HepG2 (cell line): ENCODE measurements around the gene OSGIN1. TPM values are rescaled to one million over a fixed set of nuclear protein-coding genes. Genes with fewer than 3 reads are reported as not detected.

Experiments
- ARHGAP35 ChIP-seq: sonication (generic); formaldehyde crosslinking; IDR thresholded peaks from 2 replicates; pipeline ENCODE4 v1.9.0; 2022; ENCODE audit warnings: mild to moderate bottlenecking, inconsistent platforms, moderate library complexity, missing genetic modification reagents, borderline replicate concordance
- ATF7-NPFF ChIP-seq: sonication (generic); formaldehyde crosslinking; IDR thresholded peaks from 2 replicates; pipeline ENCODE4 v1.8.1; 2023; ENCODE audit warnings: mild to moderate bottlenecking, low read depth, missing genetic modification reagents, moderate library complexity
- CAMTA2 ChIP-seq: sonication (generic); formaldehyde crosslinking; IDR thresholded peaks from 2 replicates; pipeline ENCODE4 v1.4.0; 2020; ENCODE audit warnings: mild to moderate bottlenecking, missing genetic modification reagents, borderline replicate concordance
- GFI1 ChIP-seq: sonication (generic); formaldehyde crosslinking; IDR thresholded peaks from 2 replicates; pipeline ENCODE4 v1.5.0; 2020; ENCODE audit warnings: missing genetic modification reagents, mild to moderate bottlenecking, borderline replicate concordance
- HIVEP1 ChIP-seq: sonication (generic); formaldehyde crosslinking; IDR thresholded peaks from 2 replicates; pipeline ENCODE4 v1.4.0; 2020; ENCODE audit warnings: mild to moderate bottlenecking, missing genetic modification reagents
- HNF1B ChIP-seq: sonication (generic); formaldehyde crosslinking; IDR thresholded peaks from 2 replicates; pipeline ENCODE4 v1.5.1; 2020; ENCODE audit warnings: mild to moderate bottlenecking, moderate library complexity, missing genetic modification reagents
- HNRNPK ChIP-seq: fragments of 200-400 bp; formaldehyde crosslinking; IDR thresholded peaks from 2 replicates; pipeline ENCODE4 v1.6.1; 2018; ENCODE audit warnings: low read length, low read depth, moderate library complexity, mild to moderate bottlenecking; ENCODE audit not compliant: poor library complexity, severe bottlenecking
- JDP2 ChIP-seq: sonication (generic); formaldehyde crosslinking; IDR thresholded peaks from 2 replicates; pipeline ENCODE4 v1.8.1; 2022; ENCODE audit warnings: missing genetic modification reagents, borderline replicate concordance
- JUNB ChIP-seq: sonication (generic); formaldehyde crosslinking; IDR thresholded peaks from 2 replicates; pipeline ENCODE4 v1.8.0; 2022; ENCODE audit warnings: missing genetic modification reagents, mild to moderate bottlenecking, borderline replicate concordance
- MEF2D ChIP-seq: sonication (generic); formaldehyde crosslinking; IDR thresholded peaks from 2 replicates; pipeline ENCODE4 v1.5.1; 2020; ENCODE audit warnings: mild to moderate bottlenecking, missing genetic modification reagents
- MLXIP ChIP-seq: sonication (generic); formaldehyde crosslinking; IDR thresholded peaks from 2 replicates; pipeline ENCODE4 v1.9.0; 2021; ENCODE audit warnings: missing genetic modification reagents, borderline replicate concordance
- MTA3 ChIP-seq: sonication (generic); formaldehyde crosslinking; IDR thresholded peaks from 2 replicates; pipeline ENCODE4 v1.4.0; 2020; ENCODE audit warnings: missing genetic modification reagents
- NR2C2 ChIP-seq: sonication (generic); formaldehyde crosslinking; IDR thresholded peaks from 2 replicates; pipeline ENCODE4 v1.4.0; 2020; ENCODE audit warnings: missing genetic modification reagents, mild to moderate bottlenecking, moderate library complexity, borderline replicate concordance
- SALL1 ChIP-seq: sonication (generic); formaldehyde crosslinking; IDR thresholded peaks from 2 replicates; pipeline ENCODE4 v1.8.0; 2022; ENCODE audit warnings: mild to moderate bottlenecking, missing genetic modification reagents
- TCF7L2 ChIP-seq: IDR thresholded peaks from 2 replicates; pipeline ENCODE4 v1.6.1; 2011; ENCODE audit warnings: mild to moderate bottlenecking, low read depth, low read length, moderate library complexity
- THAP9 ChIP-seq: sonication (generic); formaldehyde crosslinking; IDR thresholded peaks from 2 replicates; pipeline ENCODE4; 2020; ENCODE audit warnings: missing genetic modification reagents, mild to moderate bottlenecking, borderline replicate concordance
- XRCC5 ChIP-seq: fragments of 200-400 bp; formaldehyde crosslinking; optimal IDR thresholded peaks from 2 replicates; pipeline ENCODE3; 2017; ENCODE audit warnings: mild to moderate bottlenecking, low read length
- ZBTB1 ChIP-seq: sonication (generic); formaldehyde crosslinking; IDR thresholded peaks from 2 replicates; pipeline ENCODE4 v1.4.0; 2020; ENCODE audit warnings: missing genetic modification reagents, borderline replicate concordance
- ZNF10 ChIP-seq: sonication (generic); formaldehyde crosslinking; IDR thresholded peaks from 2 replicates; pipeline ENCODE4 v1.4.0; 2020; ENCODE audit warnings: mild to moderate bottlenecking, low read depth, missing genetic modification reagents, borderline replicate concordance
- ZNF570 ChIP-seq: sonication (generic); formaldehyde crosslinking; IDR thresholded peaks from 2 replicates; pipeline ENCODE4 v1.4.0; 2020; ENCODE audit warnings: mild to moderate bottlenecking, missing genetic modification reagents, borderline replicate concordance
- ZNF773 ChIP-seq: sonication (generic); formaldehyde crosslinking; IDR thresholded peaks from 2 replicates; pipeline ENCODE4 v1.4.0; 2020; ENCODE audit warnings: missing genetic modification reagents, borderline replicate concordance
- ZNF883 ChIP-seq: sonication (generic); formaldehyde crosslinking; IDR thresholded peaks from 2 replicates; pipeline ENCODE4 v1.5.1; 2020; ENCODE audit warnings: mild to moderate bottlenecking, missing genetic modification reagents; ENCODE audit errors: not compliant biosample characterization
- polyA plus RNA-seq, 8 experiments: library from polyadenylated mRNA; depleted of rRNA in 3 of 8; stranded (reverse) in 7 of 8; unstranded in 1 of 8; fragments of >200 nt; fragmentation: Illumina TruSeq in 4 of 8; extraction: Trizol in 4 of 8; gene quantifications; 2 replicates each; pipeline versions ENCODE4 v1.2.1 to v1.2.3, GENCODE V29; 2011 to 2016; ENCODE audit warnings: low read depth in 4 of 8, missing spikeins in 1 of 8, mixed read lengths in 1 of 8; ENCODE audit not compliant: insufficient read depth in 1 of 8
- total RNA-seq, 5 experiments: library from RNA; depleted of rRNA; stranded (reverse); fragments of >200 nt; fragmentation: Illumina TruSeq; extraction: Trizol; gene quantifications; 2 replicates each; pipeline ENCODE4 v1.2.3, GENCODE V29; 2016; ENCODE audit warnings: low read depth in 1 of 5

OSGIN1 gene
- total and polyA plus RNA-seq, 2 of the 13 experiments (the other 11 are each of a cell fraction or from before 2014, with no cell fraction given): 20.5 to 27.1 TPM

GRCh38 chr16:83925957-83926725 lies 26.9 kb upstream of the OSGIN1 start (continued):
- TF ChIP-seq MTA3 (CRISPR knock-in tag) (no peak), JUNB (CRISPR knock-in tag) (no peak), GFI1 (CRISPR knock-in tag) (no peak), HNRNPK (no peak), CAMTA2 (CRISPR knock-in tag) (0 out of 2 replicates have a peak, but pooled peaks have one; percentile 33), MLXIP (CRISPR knock-in tag) (no peak), ZNF883 (CRISPR knock-in tag) (peak; percentile 48), ARHGAP35 (no peak), MEF2D (CRISPR knock-in tag) (no peak), ATF7-NPFF (no peak), XRCC5 (no peak), JDP2 (no peak), SALL1 (CRISPR knock-in tag) (no peak), THAP9 (CRISPR knock-in tag) (no peak), TCF7L2 (no peak), ZNF570 (CRISPR knock-in tag) (no peak), HIVEP1 (CRISPR knock-in tag) (0 out of 2 replicates have a peak, but pooled peaks have one; percentile 38), NR2C2 (CRISPR knock-in tag) (no peak), HNF1B (CRISPR knock-in tag) (no peak), ZNF773 (no peak), ZBTB1 (CRISPR knock-in tag) (no peak), ZNF10 (CRISPR knock-in tag) (no peak)
